HEK293 (cell line): ENCODE measurements around the gene TTC9.

Experiments
- CTCF ChIA-PET: fragments of 350-600 bp; formaldehyde crosslinking; extraction: SDS; loops from one replicate; lab custom pipeline; 2021; ENCODE audit warnings: antibody characterized with exemption; lab: Yijun Ruan, JAX
- POLR2A ChIA-PET: fragments of 300-600 bp; formaldehyde crosslinking; extraction: SDS; loops from one replicate; lab custom pipeline; 2020; ENCODE audit warnings: antibody characterized with exemption, inconsistent platforms; lab: Yijun Ruan, JAX
- H3K27ac ChIP-seq: fragments of 200-500 bp; sonication (Bioruptor generic); 2 replicates; pipeline ENCODE4 v1.5.1; 2014; ENCODE audit warnings: low read depth, low read length, control low read depth, inconsistent platforms; ENCODE audit errors: extremely low read depth
- H3K36me3 ChIP-seq, 2 experiments: fragments of 200-500 bp in 1 of 2; sonication (Bioruptor generic) in 1 of 2; 1 replicate in 1 of 2; 2 replicates in 1 of 2; pipeline ENCODE4 v1.5.1; 2014 to 2017; ENCODE audit warnings: inconsistent platforms in 2 of 2, low read length in 2 of 2; ENCODE audit not compliant: control insufficient read depth in 2 of 2, insufficient read depth in 1 of 2
- H3K4me1 ChIP-seq: fragments of 200-500 bp; sonication (Bioruptor generic); 2 replicates; pipeline ENCODE4 v1.5.1; 2014; ENCODE audit warnings: mild to moderate bottlenecking, low read length, inconsistent platforms; ENCODE audit not compliant: control insufficient read depth, insufficient read depth
- H3K4me3 ChIP-seq: 2 replicates; pipeline ENCODE4 v1.5.1; 2011; ENCODE audit warnings: low read depth, mild to moderate bottlenecking, control low read depth, low read length, moderate library complexity
- H3K9me3 ChIP-seq: fragments of 200-500 bp; sonication (Bioruptor generic); 2 replicates; pipeline ENCODE4 v1.5.1; 2014; ENCODE audit warnings: low read depth, low read length, inconsistent platforms; ENCODE audit not compliant: control insufficient read depth, insufficient read depth
- BCL11A ChIP-seq: fragments of 450-650 bp; formaldehyde crosslinking; IDR thresholded peaks from 2 replicates; pipeline ENCODE4 v1.5.1; 2016; ENCODE audit warnings: low read depth, missing biosample characterization, missing genetic modification characterization
- GLI2 ChIP-seq: fragments of 450-650 bp; formaldehyde crosslinking; IDR thresholded peaks from 2 replicates; pipeline ENCODE4; 2017; ENCODE audit warnings: missing biosample characterization, missing genetic modification characterization, low read depth, borderline replicate concordance
- PBX3 ChIP-seq: sonication (generic); formaldehyde crosslinking; IDR thresholded peaks from 2 replicates; pipeline ENCODE4 v1.8.1; 2022; ENCODE audit warnings: mild to moderate bottlenecking, moderate library complexity, missing genetic modification reagents
- REPIN1 ChIP-seq: fragments of 450-650 bp; formaldehyde crosslinking; IDR thresholded peaks from 2 replicates; pipeline ENCODE4 v1.5.1; 2017; ENCODE audit warnings: missing biosample characterization, missing genetic modification characterization, low read depth
- SETDB1 ChIP-seq: IDR thresholded peaks from one replicate; pipeline ENCODE4 v1.6.1; 2017; ENCODE audit warnings: mild to moderate bottlenecking, low read length, moderate library complexity, mixed read lengths; ENCODE audit not compliant: insufficient read length
- TRIM28 ChIP-seq: IDR thresholded peaks from 2 replicates; pipeline ENCODE4 v1.6.1; 2011; ENCODE audit warnings: low read length, control low read depth, borderline replicate concordance
- ZNF121 ChIP-seq: fragments of 450-650 bp; formaldehyde crosslinking; IDR thresholded peaks from 2 replicates; pipeline ENCODE4 v1.5.1; 2016; ENCODE audit warnings: missing biosample characterization, missing genetic modification characterization
- ZNF184 ChIP-seq: fragments of 450-650 bp; IDR thresholded peaks from 2 replicates; pipeline ENCODE4 v1.5.1; 2018; ENCODE audit warnings: missing biosample characterization, mild to moderate bottlenecking, missing genetic modification characterization
- ZNF23 ChIP-seq: fragments of 450-650 bp; formaldehyde crosslinking; IDR thresholded peaks from 2 replicates; pipeline ENCODE4 v1.5.1; 2016; ENCODE audit warnings: missing biosample characterization, missing genetic modification characterization, borderline replicate concordance
- ZNF24 ChIP-seq: fragments of 450-650 bp; formaldehyde crosslinking; IDR thresholded peaks from 2 replicates; pipeline ENCODE4 v1.5.1; 2016; ENCODE audit warnings: missing biosample characterization, missing genetic modification characterization
- ZNF266 ChIP-seq: fragments of 450-650 bp; formaldehyde crosslinking; IDR thresholded peaks from 2 replicates; pipeline ENCODE4 v1.5.1; 2016; ENCODE audit warnings: missing biosample characterization, missing genetic modification characterization, low read depth
- ZNF335 ChIP-seq: fragments of 450-650 bp; formaldehyde crosslinking; conservative IDR thresholded peaks from 2 replicates; pipeline ENCODE4 v1.5.1; 2016; ENCODE audit warnings: missing biosample characterization, missing genetic modification characterization
- ZNF529 ChIP-seq: fragments of 450-650 bp; formaldehyde crosslinking; IDR thresholded peaks from 2 replicates; pipeline ENCODE4 v1.5.1; 2017; ENCODE audit warnings: missing genetic modification characterization, missing biosample characterization; ENCODE audit not compliant: insufficient replicate concordance
- ZNF549 ChIP-seq: fragments of 450-650 bp; IDR thresholded peaks from 2 replicates; pipeline ENCODE4 v1.5.1; 2018; ENCODE audit warnings: missing biosample characterization, missing genetic modification characterization, mild to moderate bottlenecking, inconsistent platforms, moderate library complexity
- ZNF621 ChIP-seq: fragments of 450-650 bp; formaldehyde crosslinking; IDR thresholded peaks from 2 replicates; pipeline ENCODE4 v1.5.1; 2017; ENCODE audit warnings: missing biosample characterization, missing genetic modification characterization
- ZNF677 ChIP-seq: fragments of 450-650 bp; IDR thresholded peaks from 2 replicates; pipeline ENCODE4 v1.5.0; 2018; ENCODE audit warnings: missing biosample characterization, mild to moderate bottlenecking, missing genetic modification characterization, moderate library complexity
- ZSCAN18 ChIP-seq: fragments of 450-650 bp; formaldehyde crosslinking; IDR thresholded peaks from 2 replicates; pipeline ENCODE4 v1.5.1; 2016; ENCODE audit warnings: missing biosample characterization, missing genetic modification characterization
- TF ChIP-seq, protein P1 (sequence below): fragments of 450-650 bp; formaldehyde crosslinking; IDR thresholded peaks from 2 replicates; pipeline ENCODE4 v1.5.1; 2016; ENCODE audit warnings: missing biosample characterization, missing genetic modification characterization
- TF ChIP-seq, protein P2 (sequence below): fragments of 450-650 bp; formaldehyde crosslinking; IDR thresholded peaks from 2 replicates; pipeline ENCODE4 v1.5.1; 2016; ENCODE audit warnings: missing biosample characterization, missing genetic modification characterization
- TF ChIP-seq, protein P3 (sequence below): fragments of 450-650 bp; formaldehyde crosslinking; IDR thresholded peaks from 2 replicates; pipeline ENCODE4 v1.5.1; 2016; ENCODE audit warnings: missing biosample characterization, missing genetic modification characterization

TTC9 gene

GRCh38 chr14:70600382-70601157, 41.1 kb upstream of the TTC9 start, which contains the start of gene MED6 (continued):
- TF ChIP-seq, protein P1, sequence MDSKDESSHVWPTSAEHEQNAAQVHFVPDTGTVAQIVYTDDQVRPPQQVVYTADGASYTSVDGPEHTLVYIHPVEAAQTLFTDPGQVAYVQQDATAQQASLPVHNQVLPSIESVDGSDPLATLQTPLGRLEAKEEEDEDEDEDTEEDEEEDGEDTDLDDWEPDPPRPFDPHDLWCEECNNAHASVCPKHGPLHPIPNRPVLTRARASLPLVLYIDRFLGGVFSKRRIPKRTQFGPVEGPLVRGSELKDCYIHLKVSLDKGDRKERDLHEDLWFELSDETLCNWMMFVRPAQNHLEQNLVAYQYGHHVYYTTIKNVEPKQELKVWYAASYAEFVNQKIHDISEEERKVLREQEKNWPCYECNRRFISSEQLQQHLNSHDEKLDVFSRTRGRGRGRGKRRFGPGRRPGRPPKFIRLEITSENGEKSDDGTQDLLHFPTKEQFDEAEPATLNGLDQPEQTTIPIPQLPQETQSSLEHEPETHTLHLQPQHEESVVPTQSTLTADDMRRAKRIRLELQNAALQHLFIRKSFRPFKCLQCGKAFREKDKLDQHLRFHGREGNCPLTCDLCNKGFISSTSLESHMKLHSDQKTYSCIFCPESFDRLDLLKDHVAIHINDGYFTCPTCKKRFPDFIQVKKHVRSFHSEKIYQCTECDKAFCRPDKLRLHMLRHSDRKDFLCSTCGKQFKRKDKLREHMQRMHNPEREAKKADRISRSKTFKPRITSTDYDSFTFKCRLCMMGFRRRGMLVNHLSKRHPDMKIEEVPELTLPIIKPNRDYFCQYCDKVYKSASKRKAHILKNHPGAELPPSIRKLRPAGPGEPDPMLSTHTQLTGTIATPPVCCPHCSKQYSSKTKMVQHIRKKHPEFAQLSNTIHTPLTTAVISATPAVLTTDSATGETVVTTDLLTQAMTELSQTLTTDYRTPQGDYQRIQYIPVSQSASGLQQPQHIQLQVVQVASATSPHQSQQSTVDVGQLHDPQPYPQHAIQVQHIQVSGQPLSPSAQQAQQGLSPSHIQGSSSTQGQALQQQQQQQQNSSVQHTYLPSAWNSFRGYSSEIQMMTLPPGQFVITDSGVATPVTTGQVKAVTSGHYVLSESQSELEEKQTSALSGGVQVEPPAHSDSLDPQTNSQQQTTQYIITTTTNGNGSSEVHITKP (tag by site-specific recombination): peak; percentile 88
- TF ChIP-seq PBX3 (CRISPR knock-in tag): no peak
- no peak for TF ChIP-seq SETDB1
- no peak for TF ChIP-seq REPIN1
- TF ChIP-seq, all 188 proteins: peak for 22

- POLR2A ChIA-PET: no interaction called here
- peaks cover 0 to 14% of the 10 kb centered on the region in 2 experiments; a peak in 2 of 3 replicates for H3K36me3 ChIP-seq
- H3K4me3 ChIP-seq: peak overlapping the region; percentile 41
- 0 out of 2 replicates have a peak overlapping the region, but pooled peaks have one; percentile 37 for H3K27ac ChIP-seq
- no peaks in the 10 kb centered on the region for H3K9me3 ChIP-seq
- CTCF ChIA-PET: no interaction called here
- peaks cover 8% of the 10 kb centered on the region for H3K4me1 ChIP-seq
- TF ChIP-seq GLI2 (no peak), ZNF266 (tag by site-specific recombination) (no peak), BCL11A (tag by site-specific recombination) (no peak), ZNF23 (tag by site-specific recombination) (no peak), ZNF677 (tag by site-specific recombination) (no peak), ZNF24 (tag by site-specific recombination) (no peak), ZNF335 (tag by site-specific recombination) (0 out of 2 replicates have a peak, but pooled peaks have one; percentile 14), ZSCAN18 (tag by site-specific recombination) (no peak), ZNF529 (no peak), ZNF549 (tag by site-specific recombination) (no peak), ZNF621 (no peak), ZNF121 (tag by site-specific recombination) (no peak), ZNF184 (tag by site-specific recombination) (no peak), TRIM28 (no peak)
- TF ChIP-seq, protein P1 (tag by site-specific recombination): 0 out of 2 replicates have a peak, but pooled peaks have one; percentile 51
- TF ChIP-seq, protein P2, sequence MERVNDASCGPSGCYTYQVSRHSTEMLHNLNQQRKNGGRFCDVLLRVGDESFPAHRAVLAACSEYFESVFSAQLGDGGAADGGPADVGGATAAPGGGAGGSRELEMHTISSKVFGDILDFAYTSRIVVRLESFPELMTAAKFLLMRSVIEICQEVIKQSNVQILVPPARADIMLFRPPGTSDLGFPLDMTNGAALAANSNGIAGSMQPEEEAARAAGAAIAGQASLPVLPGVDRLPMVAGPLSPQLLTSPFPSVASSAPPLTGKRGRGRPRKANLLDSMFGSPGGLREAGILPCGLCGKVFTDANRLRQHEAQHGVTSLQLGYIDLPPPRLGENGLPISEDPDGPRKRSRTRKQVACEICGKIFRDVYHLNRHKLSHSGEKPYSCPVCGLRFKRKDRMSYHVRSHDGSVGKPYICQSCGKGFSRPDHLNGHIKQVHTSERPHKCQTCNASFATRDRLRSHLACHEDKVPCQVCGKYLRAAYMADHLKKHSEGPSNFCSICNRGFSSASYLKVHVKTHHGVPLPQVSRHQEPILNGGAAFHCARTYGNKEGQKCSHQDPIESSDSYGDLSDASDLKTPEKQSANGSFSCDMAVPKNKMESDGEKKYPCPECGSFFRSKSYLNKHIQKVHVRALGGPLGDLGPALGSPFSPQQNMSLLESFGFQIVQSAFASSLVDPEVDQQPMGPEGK (tag by site-specific recombination): no peak
- TF ChIP-seq, protein P3, sequence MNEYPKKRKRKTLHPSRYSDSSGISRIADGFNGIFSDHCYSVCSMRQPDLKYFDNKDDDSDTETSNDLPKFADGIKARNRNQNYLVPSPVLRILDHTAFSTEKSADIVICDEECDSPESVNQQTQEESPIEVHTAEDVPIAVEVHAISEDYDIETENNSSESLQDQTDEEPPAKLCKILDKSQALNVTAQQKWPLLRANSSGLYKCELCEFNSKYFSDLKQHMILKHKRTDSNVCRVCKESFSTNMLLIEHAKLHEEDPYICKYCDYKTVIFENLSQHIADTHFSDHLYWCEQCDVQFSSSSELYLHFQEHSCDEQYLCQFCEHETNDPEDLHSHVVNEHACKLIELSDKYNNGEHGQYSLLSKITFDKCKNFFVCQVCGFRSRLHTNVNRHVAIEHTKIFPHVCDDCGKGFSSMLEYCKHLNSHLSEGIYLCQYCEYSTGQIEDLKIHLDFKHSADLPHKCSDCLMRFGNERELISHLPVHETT (tag by site-specific recombination): no peak
Observed at GRCh38 chr14:70601162-70601561, 40.6 kb upstream of the TTC9 start.
